ENCODE measurements around the gene SPSB2. TPM values are rescaled to one million over a fixed set of nuclear protein-coding genes. Genes with fewer than 3 reads are reported as not detected.

SPSB2 gene
- total RNA-seq, 4 donors from 2014 or later, result 4.5 to 21.0 (median 8.2) TPM

DNA sequence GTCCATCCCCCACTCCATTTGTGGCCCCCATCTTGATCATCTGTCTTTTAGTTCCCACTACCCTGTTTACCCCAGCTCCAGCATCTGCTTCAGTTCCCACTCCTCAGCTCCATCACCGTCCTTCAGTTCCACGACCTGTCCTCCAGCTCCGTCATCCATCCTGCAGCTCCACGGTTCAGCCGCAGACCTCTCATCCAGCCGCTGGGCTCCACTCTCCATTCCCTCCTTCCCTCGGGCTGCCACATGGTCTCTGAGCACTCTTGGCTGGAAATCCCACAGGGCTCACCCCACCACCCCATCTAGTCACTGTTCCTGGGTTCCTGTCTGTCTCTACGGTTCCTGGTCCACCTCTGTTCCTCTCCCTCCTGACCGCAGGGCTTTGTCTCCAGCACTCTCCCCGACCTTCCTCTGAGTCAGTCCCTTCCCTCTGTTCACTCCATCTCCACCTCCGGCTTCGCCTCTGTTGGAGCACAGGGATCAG is 48.2 kb downstream of the SPSB2 start:
- peaks cover 61% of the 10 kb centered on the region for H3K27me3 ChIP-seq
- H3K4me3 ChIP-seq, result no peak overlapping the region
- in situ Hi-C loops (cut with MboI; ENCODE audit: low pct_ligation_motif_present in 1 of 4, low pct_unique_long_range_greater_than_20kb in 1 of 4, low sequenced_read_pairs in 3 of 4), result loop anchor here in 3 of 4 donors (10.0 to 25.0 kb wide), 2 partner anchors 80 to 88 kb away; no protein-coding TSS in a partner anchor

GRCh38 chr12:6824085-6824775 is 48.9 kb downstream of the SPSB2 start:
- H3K27ac ChIP-seq, result no peak overlapping the region
- no peaks in the 10 kb centered on the region for H3K9me3 ChIP-seq
- TF ChIP-seq, protein P1, sequence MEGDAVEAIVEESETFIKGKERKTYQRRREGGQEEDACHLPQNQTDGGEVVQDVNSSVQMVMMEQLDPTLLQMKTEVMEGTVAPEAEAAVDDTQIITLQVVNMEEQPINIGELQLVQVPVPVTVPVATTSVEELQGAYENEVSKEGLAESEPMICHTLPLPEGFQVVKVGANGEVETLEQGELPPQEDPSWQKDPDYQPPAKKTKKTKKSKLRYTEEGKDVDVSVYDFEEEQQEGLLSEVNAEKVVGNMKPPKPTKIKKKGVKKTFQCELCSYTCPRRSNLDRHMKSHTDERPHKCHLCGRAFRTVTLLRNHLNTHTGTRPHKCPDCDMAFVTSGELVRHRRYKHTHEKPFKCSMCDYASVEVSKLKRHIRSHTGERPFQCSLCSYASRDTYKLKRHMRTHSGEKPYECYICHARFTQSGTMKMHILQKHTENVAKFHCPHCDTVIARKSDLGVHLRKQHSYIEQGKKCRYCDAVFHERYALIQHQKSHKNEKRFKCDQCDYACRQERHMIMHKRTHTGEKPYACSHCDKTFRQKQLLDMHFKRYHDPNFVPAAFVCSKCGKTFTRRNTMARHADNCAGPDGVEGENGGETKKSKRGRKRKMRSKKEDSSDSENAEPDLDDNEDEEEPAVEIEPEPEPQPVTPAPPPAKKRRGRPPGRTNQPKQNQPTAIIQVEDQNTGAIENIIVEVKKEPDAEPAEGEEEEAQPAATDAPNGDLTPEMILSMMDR (IDR thresholded peaks at IDR 0.05), result no peak
- TF ChIP-seq POLR2AphosphoS5 (IDR thresholded peaks at IDR 0.05) (no peak), EP300 (IDR thresholded peaks at IDR 0.05; ENCODE audit: low read depth) (no peak), POLR2A (IDR thresholded peaks at IDR 0.05) (no peak)
- WGBS, 2 donors (ENCODE audit: low coverage in 1 of 2), result 79 to 86% methylated on average over 7 to 37 of the region's 37 CpGs
- intact Hi-C loops (cut with DNase I; ENCODE audit: low total_unique reads), result no loop called here
- in situ Hi-C loops (cut with MboI; ENCODE audit: low pct_ligation_motif_present in 1 of 4, low pct_unique_long_range_greater_than_20kb in 1 of 4, low sequenced_read_pairs in 3 of 4), result loop anchor here in 1 of 4 donors (10.0 kb wide), 1 partner anchor 79 kb away; no protein-coding TSS in a partner anchor
- peaks cover 54% of the 10 kb centered on the region for H3K27me3 ChIP-seq
- DNase-seq, result no peak
- H3K36me3 ChIP-seq, result no peaks in the 10 kb centered on the region
- H3K4me3 ChIP-seq, result no peak overlapping the region
- peaks cover 14 to 40% (median 25%) of the 10 kb centered on the region in 4 donors for H3K4me1 ChIP-seq

More for the DNA sequence above, 48.2 kb downstream of the SPSB2 start:
- no peak overlapping the region for H3K27ac ChIP-seq
- peaks cover 14 to 47% (median 30%) of the 10 kb centered on the region in 4 donors for H3K4me1 ChIP-seq
- intact Hi-C loops (cut with DNase I; ENCODE audit: low total_unique reads), result loop anchor here (5.0 kb wide), 1 partner anchor 88 kb away; no protein-coding TSS in a partner anchor
- TF ChIP-seq POLR2A (IDR thresholded peaks at IDR 0.05) (no peak), POLR2AphosphoS5 (IDR thresholded peaks at IDR 0.05) (no peak), EP300 (IDR thresholded peaks at IDR 0.05; ENCODE audit: low read depth) (no peak)
- TF ChIP-seq, protein P1 (IDR thresholded peaks at IDR 0.05), result no peak
- DNase-seq, result no peak
- no peaks in the 10 kb centered on the region for H3K36me3 ChIP-seq
- H3K9me3 ChIP-seq, result no peaks in the 10 kb centered on the region
- WGBS, 2 donors (ENCODE audit: low coverage in 1 of 2), result 51 to 53% methylated on average over 7 to 12 of the region's 12 CpGs

DNA sequence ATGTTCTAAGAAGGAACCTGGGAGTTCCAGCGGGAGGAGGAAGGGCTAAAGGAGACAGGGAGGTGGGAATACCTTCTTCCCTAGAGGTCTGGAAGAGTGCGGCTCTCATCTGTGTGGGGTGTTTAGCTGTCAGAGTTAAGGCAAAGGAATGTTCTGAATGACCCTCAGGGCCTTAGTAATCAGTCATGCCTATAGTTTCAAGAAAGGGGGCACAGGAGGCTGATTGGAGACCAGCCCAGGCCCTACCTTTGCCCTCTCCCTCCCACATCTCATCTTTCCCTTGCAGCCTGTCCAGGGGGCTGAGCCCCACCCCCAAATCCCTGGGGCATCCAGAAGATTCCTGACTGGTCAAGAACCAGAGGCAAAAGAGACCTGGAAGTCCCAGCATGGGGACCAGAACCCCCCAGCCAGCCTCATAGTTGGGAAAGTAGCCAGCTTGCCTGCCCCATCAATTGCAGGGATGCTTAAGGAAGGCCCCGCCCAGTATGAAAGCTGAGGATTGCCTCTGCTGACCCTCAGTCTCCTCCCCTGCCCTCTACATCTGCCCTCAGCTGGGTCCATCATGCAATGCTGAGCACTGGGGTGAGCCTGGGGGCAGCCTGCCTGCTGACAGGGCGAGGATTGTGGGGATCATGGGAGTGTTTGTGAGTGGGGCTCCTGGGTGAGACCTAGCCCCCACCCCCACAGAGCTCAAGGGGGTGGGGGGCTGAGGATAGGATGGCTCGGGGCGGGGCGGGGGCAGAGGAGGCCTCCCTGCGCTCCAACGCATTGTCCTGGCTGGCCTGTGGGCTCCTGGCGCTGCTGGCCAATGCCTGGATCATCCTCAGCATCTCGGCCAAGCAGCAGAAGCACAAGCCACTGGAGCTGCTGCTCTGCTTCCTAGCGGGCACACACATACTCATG is 49.7 kb downstream of the SPSB2 start:
- in situ Hi-C loops (cut with MboI; ENCODE audit: low pct_ligation_motif_present in 1 of 4, low pct_unique_long_range_greater_than_20kb in 1 of 4, low sequenced_read_pairs in 3 of 4), result loop anchor here in 1 of 4 donors (10.0 kb wide), 1 partner anchor 79 kb away; no protein-coding TSS in a partner anchor
- intact Hi-C loops (cut with DNase I; ENCODE audit: low total_unique reads), result no loop called here
- Histone ChIP-seq H3K4me3 (no peak overlapping the region), H3K27me3 (peaks cover 46% of the 10 kb centered on the region), H3K27ac (no peak overlapping the region), H3K9me3 (no peaks in the 10 kb centered on the region), H3K4me1 (peaks cover 7 to 33% (median 21%) of the 10 kb centered on the region in 4 donors), H3K36me3 (no peaks in the 10 kb centered on the region)
- no peak for TF ChIP-seq EP300 (IDR thresholded peaks at IDR 0.05; ENCODE audit: low read depth)
- TF ChIP-seq, protein P1 (IDR thresholded peaks at IDR 0.05), result no peak
- TF ChIP-seq POLR2AphosphoS5 (IDR thresholded peaks at IDR 0.05), result no peak
- no peak for TF ChIP-seq POLR2A (IDR thresholded peaks at IDR 0.05)
- DNase-seq, result no peak
- 0 to 69% methylated on average over 1 to 9 of the region's 12 CpGs for WGBS, 2 donors (ENCODE audit: low coverage in 1 of 2)
